Ovary (tissue), 3 donors: ENCODE measurements around the gene RHEB.

ENCODE experiments used
- CTCF ChIP-seq, 3 donors: fragments of 450-650 bp in 2 of 3; fragments of 200-600 bp in 1 of 3; IDR thresholded peaks; one replicate each; pipeline versions ENCODE4 v1.5.1 to v1.8.0; 2016 to 2022; ENCODE audit warnings: antibody characterized with exemption in 3 of 3, mild to moderate bottlenecking in 1 of 3
- EP300 ChIP-seq: sonication (generic); formaldehyde crosslinking; IDR thresholded peaks from one replicate; pipeline ENCODE4 v1.6.1; 2017; ENCODE audit warnings: antibody characterized with exemption
- POLR2A ChIP-seq: fragments of 450-650 bp; IDR thresholded peaks from one replicate; pipeline ENCODE4 v1.6.1; 2017; ENCODE audit warnings: antibody characterized with exemption, mild to moderate bottlenecking, moderate library complexity
- donor health status: DM: no; HTN: no; CAD: no.

GRCh38 chr7:151430391-151431205 is 89.1 kb downstream of the RHEB start:
- TF ChIP-seq POLR2A: no peak
- TF ChIP-seq CTCF (IDR thresholded peaks at IDR 0.05): no peak
- no peak for TF ChIP-seq EP300
